Measurements from ENCODE around the gene KCTD11.

KCTD11 gene

GRCh38 chr17:7352910-7353635, 1.1 kb downstream of the KCTD11 start:
- TF ChIP-seq CTCF (IDR thresholded peaks at IDR 0.05; ENCODE audit: extremely low read depth, insufficient read depth, missing control alignments) = no peak
- peak; percentile 5 for DNase-seq (ENCODE audit: low spot score)
- in situ Hi-C loops (cut with MboI; ENCODE audit: low pct_unique_long_range_greater_than_20kb, low sequenced_read_pairs, unreplicated experiment) = loop anchor here (25.0 kb wide), 1 partner anchor 209 kb away; the partner anchor contains the start of genes SENP3 and TNFSF13

- in situ Hi-C loops (cut with MboI; ENCODE audit: low pct_unique_long_range_greater_than_20kb, low sequenced_read_pairs, unreplicated experiment) = loop anchor here (25.0 kb wide), 1 partner anchor 208 kb away; the partner anchor contains the start of genes SENP3 and TNFSF13
- DNase-seq (ENCODE audit: low spot score) = no peak
Measured at GRCh38 chr17:7354262-7354843, 2.4 kb downstream of the KCTD11 start.

GRCh38 chr17:7355053-7355452, 3.1 kb downstream of the KCTD11 start, which contains the start of gene TMEM95:
Gene TMEM95 (plus strand): TSS chr17:7355156. CDS start chr17:7355205, 49 bp downstream.
- DNase-seq (ENCODE audit: low spot score) = no peak
- TF ChIP-seq CTCF (IDR thresholded peaks at IDR 0.05; ENCODE audit: extremely low read depth, insufficient read depth, missing control alignments) = no peak
- in situ Hi-C loops (cut with MboI; ENCODE audit: low pct_unique_long_range_greater_than_20kb, low sequenced_read_pairs, unreplicated experiment) = loop anchor here (25.0 kb wide), 1 partner anchor 207 kb away; the partner anchor contains the start of genes SENP3 and TNFSF13

More at GRCh38 chr17:7354262-7354843, 2.4 kb downstream of the KCTD11 start:
- TF ChIP-seq CTCF (IDR thresholded peaks at IDR 0.05; ENCODE audit: extremely low read depth, insufficient read depth, missing control alignments) = no peak

GRCh38 chr17:7355573-7355972, 3.6 kb downstream of the KCTD11 start:
- DNase-seq (ENCODE audit: low spot score) = no peak
- no peak for TF ChIP-seq CTCF (IDR thresholded peaks at IDR 0.05; ENCODE audit: extremely low read depth, insufficient read depth, missing control alignments)
- in situ Hi-C loops (cut with MboI; ENCODE audit: low pct_unique_long_range_greater_than_20kb, low sequenced_read_pairs, unreplicated experiment) = loop anchor here (25.0 kb wide), 1 partner anchor 207 kb away; the partner anchor contains the start of genes SENP3 and TNFSF13

DNA sequence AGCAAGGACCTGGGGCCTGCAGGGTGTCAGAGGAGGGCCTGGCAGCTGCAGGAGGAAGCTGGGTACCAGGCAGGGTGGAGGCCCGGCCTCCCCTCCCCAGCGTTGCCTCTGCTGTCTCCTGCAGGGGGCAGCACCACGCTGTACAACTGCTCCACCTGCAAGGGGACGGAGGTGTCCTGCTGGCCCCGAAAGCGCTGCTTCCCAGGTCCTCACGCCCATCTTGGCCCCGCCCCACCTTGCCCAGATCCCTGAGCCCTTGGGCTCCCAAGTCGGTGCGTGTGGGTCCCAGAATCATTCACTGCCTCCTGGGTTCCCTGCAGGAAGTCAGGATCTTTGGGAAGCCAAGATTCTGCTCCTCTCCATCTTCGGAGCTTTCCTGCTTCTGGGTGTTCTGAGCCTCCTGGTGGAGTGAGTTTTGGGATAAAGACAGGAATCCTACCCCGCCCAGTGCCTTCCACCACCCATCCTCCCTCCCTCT, 4.1 kb downstream of the KCTD11 start:
- DNase-seq (ENCODE audit: low spot score) = peak; percentile 86
- peak; percentile 97 for TF ChIP-seq CTCF (IDR thresholded peaks at IDR 0.05; ENCODE audit: extremely low read depth, insufficient read depth, missing control alignments)
- in situ Hi-C loops (cut with MboI; ENCODE audit: low pct_unique_long_range_greater_than_20kb, low sequenced_read_pairs, unreplicated experiment) = loop anchor here (25.0 kb wide), 1 partner anchor 206 kb away; the partner anchor contains the start of genes SENP3 and TNFSF13

GRCh38 chr17:7356756-7357155, 4.8 kb downstream of the KCTD11 start:
- peak; percentile 5 for DNase-seq (ENCODE audit: low spot score)
- in situ Hi-C loops (cut with MboI; ENCODE audit: low pct_unique_long_range_greater_than_20kb, low sequenced_read_pairs, unreplicated experiment) = loop anchor here (25.0 kb wide), 1 partner anchor 206 kb away; the partner anchor contains the start of genes SENP3 and TNFSF13

More at GRCh38 chr17:7356756-7357155, 4.8 kb downstream of the KCTD11 start:
- no peak for TF ChIP-seq CTCF (IDR thresholded peaks at IDR 0.05; ENCODE audit: extremely low read depth, insufficient read depth, missing control alignments)

Data from GM13977 (cell line).